ENCODE measurements around the gene LAIR2.

GRCh38 chr19:54464044-54464629 is 38.5 kb upstream of the LAIR2 start:
- TF ChIP-seq TCF7L2 (IDR thresholded peaks at IDR 0.05; ENCODE audit: low read depth, low read length) (no peak), JUN (CRISPR knock-in tag; IDR thresholded peaks at IDR 0.05) (no peak), ZNF143 (CRISPR knock-in tag; IDR thresholded peaks at IDR 0.05) (no peak), HNRNPH1 (optimal IDR thresholded peaks at IDR 0.05; ENCODE audit: low read depth, low read length) (no peak), FOSL1 (CRISPR knock-in tag; IDR thresholded peaks at IDR 0.05; ENCODE audit: borderline replicate concordance) (no peak), NFRKB (IDR thresholded peaks at IDR 0.05) (no peak), UBTF (CRISPR knock-in tag; IDR thresholded peaks at IDR 0.05) (no peak), ZNF121 (CRISPR knock-in tag; IDR thresholded peaks at IDR 0.05) (no peak), NFYB (CRISPR knock-in tag; IDR thresholded peaks at IDR 0.05) (no peak), ZC3H4 (CRISPR knock-in tag; IDR thresholded peaks at IDR 0.05; ENCODE audit: borderline replicate concordance) (no peak), EZH2 (conservative IDR thresholded peaks at IDR 0.05; ENCODE audit: low read depth, low read length) (no peak), CCAR2 (optimal IDR thresholded peaks at IDR 0.05; ENCODE audit: low read depth, low read length) (no peak)
